IMR-90 (cell line): ENCODE results near the gene ARMC9. TPM values are rescaled to one million over a fixed set of nuclear protein-coding genes. Genes with fewer than 3 reads are reported as not detected.

Source experiments
- ATAC-seq: fragments of 200-7000 bp; cut with Tn5 transposase; 2 replicates; pipeline ENCODE4 v1.9.1; 2020; ENCODE audit warnings: low read depth, mild to moderate bottlenecking, moderate library complexity
- BruUV-seq: library from RNA; stranded (reverse); fragments of 400-500 nt; replicated peaks from 2 replicates; lab custom pipeline; 2021; lab: Mats Ljungman, UMichigan
- CTCF ChIA-PET: fragments of 300-600 bp; formaldehyde crosslinking; extraction: SDS; loops from one replicate; lab custom pipeline; 2021; ENCODE audit warnings: antibody characterized with exemption; lab: Yijun Ruan, JAX
- POLR2A ChIA-PET: fragments of 300-600 bp; sonication (Branson Sonifier 250); formaldehyde crosslinking; loops from one replicate; lab custom pipeline; 2022; ENCODE audit warnings: antibody characterized with exemption; ENCODE audit not compliant: unreplicated experiment; lab: Charles Lee
- DNase-seq: peaks from one replicate; pipeline ENCODE4 v3.0.0; 2013
- H2AFZ ChIP-seq: replicated peaks from 2 replicates; pipeline ENCODE3; 2013; ENCODE audit warnings: low read length, mild to moderate bottlenecking; ENCODE audit not compliant: poor library complexity
- H2AK5ac ChIP-seq: 2 replicates; pipeline ENCODE4 v1.6.1; 2013; ENCODE audit warnings: low read depth, low read length, inconsistent platforms
- H2AK9ac ChIP-seq: replicated peaks from 2 replicates; pipeline ENCODE3; 2013; ENCODE audit warnings: mild to moderate bottlenecking, low read depth, low read length, moderate library complexity; ENCODE audit not compliant: poor library complexity
- H2BK120ac ChIP-seq: 2 replicates; pipeline ENCODE4 v1.6.1; 2013; ENCODE audit warnings: low read depth, low read length, inconsistent platforms
- H2BK15ac ChIP-seq: 3 replicates; pipeline ENCODE4 v1.6.1; 2013; ENCODE audit warnings: low read depth, low read length, inconsistent platforms
- H2BK20ac ChIP-seq: 2 replicates; pipeline ENCODE4 v1.6.1; 2013; ENCODE audit warnings: low read depth, mild to moderate bottlenecking, inconsistent platforms, low read length, moderate library complexity
- H2BK5ac ChIP-seq: 2 replicates; pipeline ENCODE4 v1.6.1; 2013; ENCODE audit warnings: mild to moderate bottlenecking, low read depth, low read length, inconsistent platforms; ENCODE audit not compliant: poor library complexity, severe bottlenecking
- H3K14ac ChIP-seq: replicated peaks from 2 replicates; pipeline ENCODE4 v1.6.1; 2013; ENCODE audit warnings: low read depth, low read length, inconsistent platforms
- H3K18ac ChIP-seq: 2 replicates; pipeline ENCODE4 v1.6.1; 2013; ENCODE audit warnings: low read depth, low read length, control low read depth
- H3K23ac ChIP-seq: 2 replicates; pipeline ENCODE4 v1.6.1; 2013; ENCODE audit warnings: low read depth, low read length, inconsistent platforms
- H3K27ac ChIP-seq: 2 replicates; pipeline ENCODE4 v1.5.1; 2013; ENCODE audit warnings: mild to moderate bottlenecking, control low read depth, low read length; ENCODE audit not compliant: insufficient read depth
- H3K27me3 ChIP-seq: 2 replicates; pipeline ENCODE4 v1.6.1; 2013; ENCODE audit warnings: low read length; ENCODE audit not compliant: control insufficient read depth, insufficient read depth
- H3K36me3 ChIP-seq: 2 replicates; pipeline ENCODE4 v1.6.1; 2013; ENCODE audit warnings: low read length, mixed read lengths; ENCODE audit not compliant: control insufficient read depth, insufficient read depth
- H3K4ac ChIP-seq: 2 replicates; pipeline ENCODE4 v1.6.1; 2013; ENCODE audit warnings: low read depth, low read length, inconsistent platforms
- H3K4me1 ChIP-seq: 2 replicates; pipeline ENCODE4 v1.6.1; 2013; ENCODE audit warnings: low read length, mixed read lengths; ENCODE audit not compliant: control insufficient read depth, insufficient read depth
- H3K4me2 ChIP-seq: 2 replicates; pipeline ENCODE4 v1.6.1; 2013; ENCODE audit warnings: low read depth, mild to moderate bottlenecking, control low read depth, low read length, moderate library complexity
- H3K4me3 ChIP-seq: 2 replicates; pipeline ENCODE4 v1.5.1; 2013; ENCODE audit warnings: low read depth, mild to moderate bottlenecking, control low read depth, low read length, moderate library complexity; ENCODE audit not compliant: insufficient read depth
- H3K56ac ChIP-seq: 2 replicates; pipeline ENCODE4 v1.6.1; 2013; ENCODE audit warnings: low read length, inconsistent platforms; ENCODE audit not compliant: insufficient read depth; ENCODE audit errors: extremely low read depth
- H3K79me1 ChIP-seq, 2 experiments: 2 replicates each; pipeline ENCODE4 v1.6.1; 2013; ENCODE audit warnings: low read length in 2 of 2, inconsistent platforms in 1 of 2, low read depth in 1 of 2
- H3K9ac ChIP-seq: 2 replicates; pipeline ENCODE4 v1.6.1; 2013; ENCODE audit warnings: low read depth, low read length, control low read depth
- H3K9me1 ChIP-seq: 2 replicates; pipeline ENCODE4 v1.6.1; 2013; ENCODE audit warnings: low read length, inconsistent platforms; ENCODE audit not compliant: insufficient read depth
- H3K9me3 ChIP-seq: 2 replicates; pipeline ENCODE4 v1.6.1; 2013; ENCODE audit warnings: low read length; ENCODE audit not compliant: control insufficient read depth, insufficient read depth
- H4K20me1 ChIP-seq: 2 replicates; pipeline ENCODE4 v1.6.1; 2013; ENCODE audit warnings: low read length, inconsistent platforms; ENCODE audit not compliant: insufficient read depth
- H4K5ac ChIP-seq: 2 replicates; pipeline ENCODE4 v1.6.1; 2013; ENCODE audit warnings: mild to moderate bottlenecking, low read depth, low read length, control low read depth
- H4K8ac ChIP-seq, 2 experiments: 2 replicates each; pipeline ENCODE4 v1.6.1; 2013; ENCODE audit warnings: low read depth in 2 of 2, low read length in 2 of 2, control low read depth in 1 of 2, inconsistent platforms in 1 of 2
- H4K91ac ChIP-seq: 2 replicates; pipeline ENCODE4 v1.6.1; 2013; ENCODE audit warnings: low read depth, low read length, inconsistent platforms; ENCODE audit not compliant: insufficient read depth
- BHLHE40 ChIP-seq: fragments of 150-350 bp; IDR thresholded peaks from 2 replicates; pipeline ENCODE4 v1.6.1; 2016; ENCODE audit warnings: mild to moderate bottlenecking, low read depth, low read length
- CEBPB ChIP-seq: IDR thresholded peaks from 2 replicates; pipeline ENCODE4 v1.6.1; 2012; ENCODE audit warnings: low read depth, low read length, improper control_type of control experiment
- CHD1 ChIP-seq: IDR thresholded peaks from 2 replicates; pipeline ENCODE4 v1.6.1; 2012; ENCODE audit warnings: low read depth, low read length, improper control_type of control experiment
- ELK1 ChIP-seq: fragments of 150-350 bp; IDR thresholded peaks from 2 replicates; pipeline ENCODE4 v1.6.1; 2016; ENCODE audit warnings: low read depth, mild to moderate bottlenecking, low read length, moderate library complexity, borderline replicate concordance
- FOS ChIP-seq: fragments of 150-350 bp; IDR thresholded peaks from 2 replicates; pipeline ENCODE4 v1.6.1; 2016; ENCODE audit warnings: low read depth, low read length
- MAFK ChIP-seq: IDR thresholded peaks from 2 replicates; pipeline ENCODE4 v1.6.1; 2012; ENCODE audit warnings: low read depth, low read length, improper control_type of control experiment
- MAZ ChIP-seq: IDR thresholded peaks from 2 replicates; pipeline ENCODE4 v1.6.1; 2012; ENCODE audit warnings: low read depth, mild to moderate bottlenecking, low read length, improper control_type of control experiment, moderate library complexity, borderline replicate concordance
- MXI1 ChIP-seq: IDR thresholded peaks from 2 replicates; pipeline ENCODE4 v1.6.1; 2012; ENCODE audit warnings: low read depth, mild to moderate bottlenecking, low read length, moderate library complexity, borderline replicate concordance
- NFE2L2 ChIP-seq: fragments of 150-350 bp; IDR thresholded peaks from 2 replicates; pipeline ENCODE4 v1.6.1; 2016; ENCODE audit warnings: low read depth, mild to moderate bottlenecking, low read length
- POLR2A ChIP-seq: IDR thresholded peaks from 2 replicates; pipeline ENCODE4 v1.6.1; 2012; ENCODE audit warnings: mild to moderate bottlenecking, low read depth, low read length
- RAD21 ChIP-seq: IDR thresholded peaks from 2 replicates; pipeline ENCODE4 v1.6.1; 2012; ENCODE audit warnings: low read length, improper control_type of control experiment
- RCOR1 ChIP-seq: IDR thresholded peaks from 2 replicates; pipeline ENCODE4 v1.6.1; 2012; ENCODE audit warnings: mild to moderate bottlenecking, low read length, improper control_type of control experiment; ENCODE audit not compliant: insufficient replicate concordance
- RFX5 ChIP-seq: IDR thresholded peaks from 2 replicates; pipeline ENCODE4 v1.8.0; 2012; ENCODE audit warnings: low read depth, mild to moderate bottlenecking, low read length, moderate library complexity
- SMC3 ChIP-seq: fragments of 150-350 bp; IDR thresholded peaks from 2 replicates; pipeline ENCODE4 v1.6.1; 2016; ENCODE audit warnings: low read depth, mild to moderate bottlenecking, antibody characterized with exemption, low read length, moderate library complexity
- WGBS, 2 experiments: methylation state at CpG; one replicate each; pipeline versions ENCODE4 v1.1.5 to v1.1.7; 2013; ENCODE audit warnings: missing lambda C conversion rate in 2 of 2; ENCODE audit not compliant: insufficient read length in 1 of 2; ENCODE audit errors: extremely low coverage in 2 of 2; 5-methylcytosine and 5-hydroxymethylcytosine counted together
- dilution Hi-C: fragments of 300-500 bp; cut with HindIII; formaldehyde crosslinking; loops from one replicate; pipeline ENCODE4 v1.14.3; 2018; ENCODE audit warnings: low sequenced_read_pairs; ENCODE audit not compliant: unreplicated experiment
- in situ Hi-C: fragments of 300-500 bp; cut with MboI; formaldehyde crosslinking; loops from 3 replicates; pipeline ENCODE4 v1.14.3; 2019; ENCODE audit warnings: low sequenced_read_pairs, inconsistent platforms, mixed read lengths
- intact Hi-C: fragments of 100-400 bp; cut with micrococcal nuclease; formaldehyde crosslinking; loops from 2 replicates; pipeline ENCODE4 v1.10.0; 2022
- polyA plus RNA-seq, 3 experiments: library from polyadenylated mRNA; depleted of rRNA; stranded (reverse); fragments of >200 nt; gene quantifications; 2 replicates each; pipeline ENCODE4 v1.2.3, GENCODE V29; 2012; ENCODE audit warnings: low replicate concordance in 1 of 3
- total RNA-seq: library from RNA; depleted of rRNA; stranded (reverse); fragments of >200 nt; gene quantifications from 2 replicates; pipeline ENCODE4 v1.2.3, GENCODE V29; 2012

Gene ARMC9
- total and polyA plus RNA-seq, 2 of the 4 experiments (the other 2 are of a cell fraction): 36.0 to 46.6 TPM

- TF ChIP-seq RFX5 (no peak), RCOR1 (no peak), MAFK (no peak), MAZ (no peak), POLR2A (no peak)
These were observed 79.5 kb downstream of the ARMC9 start (continued) for GRCh38 chr2:231277962-231278361.

GRCh38 chr2:231278868-231279267 lies 80.4 kb downstream of the ARMC9 start:
- ChIA-PET CTCF (interaction anchor here (0.5 kb wide), 1 partner anchor 134 kb away, joined by 3 read pairs; no protein-coding TSS in a partner anchor), POLR2A (no interaction called here)
- no peaks in the 10 kb centered on the region for H4K20me1 ChIP-seq
- H3K4me1 ChIP-seq: no peaks in the 10 kb centered on the region
- H3K79me1 ChIP-seq: peaks cover 0 to 5% of the 10 kb centered on the region in 2 experiments; a peak in 2 of 4 replicates
- H3K9me1 ChIP-seq: peaks cover 17% of the 10 kb centered on the region
- no peak overlapping the region for H3K56ac ChIP-seq
- H3K14ac ChIP-seq: no peak overlapping the region
- no peak overlapping the region for H3K9ac ChIP-seq
- no peak overlapping the region for H2BK5ac ChIP-seq
- no peak overlapping the region for H3K23ac ChIP-seq
- peaks cover 45% of the 10 kb centered on the region for H3K36me3 ChIP-seq
- dilution Hi-C loops (no loop called here), in situ Hi-C loops (no loop called here), intact Hi-C loops (no loop called here)
- no peak overlapping the region for H3K18ac ChIP-seq
- WGBS, 2 experiments: 100% methylated on average over 1 of the region's 2 CpGs; no CpG with 5 or more reads in 1 of the 2 experiments
- no peak overlapping the region for H4K5ac ChIP-seq
- no peak overlapping the region for H2BK15ac ChIP-seq
- BruUV-seq: no TSS peak
- H2AK9ac ChIP-seq: no peak overlapping the region
- no peak overlapping the region for H3K4me2 ChIP-seq
- H3K9me3 ChIP-seq: no peaks in the 10 kb centered on the region
- H3K27ac ChIP-seq: no peak overlapping the region
- ATAC-seq: no peak
- no peak overlapping the region for H4K8ac ChIP-seq
- no peak overlapping the region for H2AFZ ChIP-seq
- no peak overlapping the region for H3K4me3 ChIP-seq
- H2BK20ac ChIP-seq: no peak overlapping the region
- TF ChIP-seq NFE2L2 (no peak), SMC3 (no peak), RAD21 (no peak), FOS (no peak), RCOR1 (no peak), MXI1 (no peak), MAFK (no peak), MAZ (no peak), BHLHE40 (no peak), ELK1 (no peak), CHD1 (no peak), POLR2A (no peak), CEBPB (no peak)
- no peak overlapping the region for H2AK5ac ChIP-seq
- H4K91ac ChIP-seq: no peak overlapping the region
- no peak overlapping the region for H2BK120ac ChIP-seq
- DNase-seq: no peak
- no peak overlapping the region for H3K4ac ChIP-seq
- H3K27me3 ChIP-seq: no peaks in the 10 kb centered on the region
